ENCODE results near the gene SCFD2. TPM values are rescaled to one million over a fixed set of nuclear protein-coding genes. Genes with fewer than 3 reads are reported as not detected.

SCFD2 gene
- total RNA-seq, 1 experiment from 2014 or later, result 7.4 TPM

DNA sequence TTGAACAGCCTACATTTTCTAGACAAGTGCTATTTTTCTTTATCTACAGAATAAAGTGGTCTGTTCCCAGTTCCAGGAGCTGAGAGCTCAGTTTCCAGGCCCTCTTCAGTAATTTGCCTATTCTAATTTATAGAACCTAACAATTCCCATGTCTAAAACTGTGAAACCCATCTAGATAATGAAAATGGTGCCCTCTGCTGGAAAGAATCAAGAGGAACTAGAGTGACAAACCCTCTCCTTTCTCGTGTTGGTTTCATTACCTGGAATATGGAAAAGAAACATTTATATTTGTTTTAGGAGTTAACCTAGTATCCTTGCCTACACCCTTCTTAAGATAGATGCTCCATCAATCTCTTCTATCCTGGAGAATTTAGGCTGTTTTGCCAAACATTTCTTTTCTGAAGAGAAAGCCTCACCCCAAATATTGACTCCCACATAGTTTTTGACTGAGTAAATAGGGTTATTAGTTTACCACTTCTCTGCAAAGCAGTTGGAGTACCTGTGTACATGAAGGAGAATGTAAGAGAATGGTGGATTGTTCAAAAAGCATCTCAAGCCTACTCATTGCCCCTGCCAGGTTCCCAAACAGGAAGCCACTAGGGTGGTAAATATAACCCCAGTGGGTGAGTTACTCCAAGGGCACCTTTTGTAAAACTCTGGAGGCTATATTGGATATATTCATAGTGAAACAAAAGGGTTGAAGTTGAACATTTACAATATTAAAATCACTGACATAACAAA, 382.1 kb downstream of the SCFD2 start:
- BruUV-seq (replicated peaks), result no TSS peak
- Histone ChIP-seq H3K27ac (ENCODE audit: low read length) (no peak overlapping the region), H3K9me3 (ENCODE audit: control insufficient read depth, insufficient read depth, low read depth, low read length) (no peaks in the 10 kb centered on the region), H3K4me1 (ENCODE audit: control insufficient read depth, insufficient read depth, low read length) (no peaks in the 10 kb centered on the region), H3K4me3 (ENCODE audit: low read depth in 2 of 2, low read length in 2 of 2) (no peak overlapping the region), H3K27me3 (ENCODE audit: control insufficient read depth, insufficient read depth, low read length) (no peaks in the 10 kb centered on the region), H3K36me3 (ENCODE audit: control insufficient read depth, insufficient read depth, low read length) (no peaks in the 10 kb centered on the region)
- TF ChIP-seq REST (IDR thresholded peaks at IDR 0.05; ENCODE audit: insufficient read depth in 1 of 2, low read depth in 2 of 2, low read length in 1 of 2), result no peak
- TF ChIP-seq CTCF (IDR thresholded peaks at IDR 0.05), result peak; percentile 54; the same call in 1 of the 2 replicates
- in situ Hi-C loops (cut with HindIII; ENCODE audit: low pct_unique_long_range_greater_than_20kb, low sequenced_read_pairs), result no loop called here
- DNase-seq (ENCODE audit: low read depth, low spot score), result peak; percentile 18
- intact Hi-C loops (cut with micrococcal nuclease; ENCODE audit: unreplicated experiment), result loop anchor here (2.0 to 10.0 kb wide), 4 partner anchors 73 to 749 kb away; no protein-coding TSS in a partner anchor
- POLR2A ChIA-PET, result no interaction called here
- CTCF ChIA-PET, result no interaction called here
- ATAC-seq, result no peak

DNA sequence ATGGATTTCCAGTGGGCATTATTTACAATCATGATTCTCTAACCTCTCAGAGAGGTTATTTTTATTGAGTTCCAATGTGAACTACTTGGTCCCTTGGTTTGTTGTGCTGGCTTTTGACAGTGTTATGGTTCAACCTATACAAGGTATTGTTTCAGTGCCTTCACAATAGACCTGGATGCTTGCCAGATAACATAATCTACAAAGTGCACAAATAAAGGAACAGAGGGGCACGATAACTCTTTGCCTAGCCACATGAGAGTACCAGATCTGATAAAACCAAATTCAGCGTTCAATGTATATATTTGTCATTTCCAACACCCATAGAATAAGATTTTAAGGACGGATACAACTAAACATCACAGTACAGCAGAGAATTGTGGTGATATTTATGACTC, 382.9 kb downstream of the SCFD2 start:
- ChIA-PET CTCF (interaction anchor here (0.9 kb wide), 1 partner anchor 552 kb away, joined by 4 read pairs; no protein-coding TSS in a partner anchor), POLR2A (no interaction called here)
- no TSS peak for BruUV-seq (replicated peaks)
- intact Hi-C loops (cut with micrococcal nuclease; ENCODE audit: unreplicated experiment), result loop anchor here (2.0 to 10.0 kb wide), 4 partner anchors 72 to 748 kb away; no protein-coding TSS in a partner anchor
- Histone ChIP-seq H3K4me3 (ENCODE audit: low read depth in 2 of 2, low read length in 2 of 2) (no peak overlapping the region), H3K9me3 (ENCODE audit: control insufficient read depth, insufficient read depth, low read depth, low read length) (no peaks in the 10 kb centered on the region), H3K27me3 (ENCODE audit: control insufficient read depth, insufficient read depth, low read length) (no peaks in the 10 kb centered on the region), H3K27ac (ENCODE audit: low read length) (no peak overlapping the region), H3K36me3 (ENCODE audit: control insufficient read depth, insufficient read depth, low read length) (no peaks in the 10 kb centered on the region), H3K4me1 (ENCODE audit: control insufficient read depth, insufficient read depth, low read length) (no peaks in the 10 kb centered on the region)
- in situ Hi-C loops (cut with HindIII; ENCODE audit: low pct_unique_long_range_greater_than_20kb, low sequenced_read_pairs), result no loop called here
- ATAC-seq (no peak), DNase-seq (ENCODE audit: low read depth, low spot score) (no peak)
- TF ChIP-seq SIN3A (IDR thresholded peaks at IDR 0.05; ENCODE audit: borderline replicate concordance, insufficient read depth, low read depth, low read length) (no peak), POLR2AphosphoS5 (IDR thresholded peaks at IDR 0.05; ENCODE audit: low read depth, low read length) (no peak), TCF7L2 (IDR thresholded peaks at IDR 0.05; ENCODE audit: low read depth, low read length) (no peak), REST (IDR thresholded peaks at IDR 0.05; ENCODE audit: insufficient read depth in 1 of 2, low read depth in 2 of 2, low read length in 1 of 2) (no peak), CTCF (IDR thresholded peaks at IDR 0.05) (no peak; the same call in 1 of the 2 replicates)
